ENCODE measurements around the gene NUDT8.

DNA sequence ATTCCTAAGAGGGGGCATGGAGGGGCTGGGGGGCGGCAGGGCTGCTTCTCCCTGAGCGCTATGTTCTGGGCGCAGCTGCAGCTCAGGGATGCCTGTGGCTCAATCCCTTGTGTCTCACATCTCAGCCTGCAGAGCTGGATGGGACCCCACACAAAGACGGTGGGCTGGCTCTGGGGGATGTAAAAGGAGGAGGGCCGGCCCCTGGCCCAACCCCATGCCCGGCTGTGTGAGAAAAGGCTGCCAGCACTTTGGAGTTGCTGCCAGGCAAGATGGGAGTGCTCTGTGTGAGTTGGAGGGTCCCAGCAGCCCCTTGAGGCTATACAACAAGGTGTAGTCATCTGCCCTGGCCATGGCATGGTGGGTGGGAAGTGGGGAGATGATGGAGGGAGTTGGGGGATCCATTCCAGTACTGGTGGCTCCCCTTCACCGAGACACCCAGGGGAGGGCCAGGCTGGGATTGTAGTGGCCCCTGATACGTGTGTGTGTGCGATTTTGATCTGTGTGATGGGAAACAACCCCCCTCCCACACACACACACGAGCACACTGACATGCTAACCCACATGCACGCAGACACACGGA lies 11.1 kb upstream of the NUDT8 start:
- TF ChIP-seq, protein P1, sequence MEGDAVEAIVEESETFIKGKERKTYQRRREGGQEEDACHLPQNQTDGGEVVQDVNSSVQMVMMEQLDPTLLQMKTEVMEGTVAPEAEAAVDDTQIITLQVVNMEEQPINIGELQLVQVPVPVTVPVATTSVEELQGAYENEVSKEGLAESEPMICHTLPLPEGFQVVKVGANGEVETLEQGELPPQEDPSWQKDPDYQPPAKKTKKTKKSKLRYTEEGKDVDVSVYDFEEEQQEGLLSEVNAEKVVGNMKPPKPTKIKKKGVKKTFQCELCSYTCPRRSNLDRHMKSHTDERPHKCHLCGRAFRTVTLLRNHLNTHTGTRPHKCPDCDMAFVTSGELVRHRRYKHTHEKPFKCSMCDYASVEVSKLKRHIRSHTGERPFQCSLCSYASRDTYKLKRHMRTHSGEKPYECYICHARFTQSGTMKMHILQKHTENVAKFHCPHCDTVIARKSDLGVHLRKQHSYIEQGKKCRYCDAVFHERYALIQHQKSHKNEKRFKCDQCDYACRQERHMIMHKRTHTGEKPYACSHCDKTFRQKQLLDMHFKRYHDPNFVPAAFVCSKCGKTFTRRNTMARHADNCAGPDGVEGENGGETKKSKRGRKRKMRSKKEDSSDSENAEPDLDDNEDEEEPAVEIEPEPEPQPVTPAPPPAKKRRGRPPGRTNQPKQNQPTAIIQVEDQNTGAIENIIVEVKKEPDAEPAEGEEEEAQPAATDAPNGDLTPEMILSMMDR (IDR thresholded peaks at IDR 0.05): no peak
- no peak for TF ChIP-seq POLR2A (IDR thresholded peaks at IDR 0.05)
